ENCODE measurements around the gene SPTY2D1.

Gene SPTY2D1

DNA sequence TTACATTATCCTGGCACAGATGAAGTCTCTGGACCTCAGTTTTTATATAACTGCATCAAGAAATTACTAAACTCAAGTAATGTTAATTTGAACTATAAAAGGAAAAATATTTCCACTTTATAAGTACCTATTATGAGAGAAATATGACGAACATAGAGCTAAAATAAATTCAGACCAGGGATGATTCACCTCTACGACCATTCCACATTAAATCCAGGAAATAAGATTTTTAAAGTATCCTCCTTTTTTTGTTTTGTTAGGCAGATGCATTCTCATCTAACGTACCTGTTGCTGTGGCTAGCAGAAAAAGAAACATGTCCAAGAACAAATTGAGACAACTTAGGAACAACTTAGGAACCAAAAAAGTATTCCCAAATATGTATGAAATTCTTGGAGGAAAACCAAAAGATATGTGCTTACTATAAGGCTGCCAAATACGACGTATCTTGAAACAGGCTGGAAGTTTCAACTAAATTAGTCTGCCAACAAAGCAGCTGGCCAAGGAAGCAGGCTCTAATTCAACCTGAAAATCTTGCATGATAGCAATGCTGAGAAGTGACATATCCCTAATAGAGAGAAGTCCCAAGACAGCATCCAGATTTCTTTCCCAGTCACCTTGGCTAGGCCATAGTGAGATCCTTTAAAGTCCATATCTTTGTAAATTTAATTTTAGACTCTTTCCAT is 15.7 kb downstream of the SPTY2D1 start:
- Histone ChIP-seq H3K4me1 (ENCODE audit: control insufficient read depth, insufficient read depth, low read length) (no peaks in the 10 kb centered on the region), H3K4me3 (ENCODE audit: insufficient read depth, low read depth, low read length) (no peak overlapping the region), H3K27ac (ENCODE audit: insufficient read depth, low read depth, low read length, poor library complexity, severe bottlenecking) (no peak overlapping the region), H3K9me3 (ENCODE audit: control insufficient read depth, low read length) (no peaks in the 10 kb centered on the region), H3K27me3 (ENCODE audit: control insufficient read depth, insufficient read depth, low read length, poor library complexity, severe bottlenecking) (no peaks in the 10 kb centered on the region), H3K36me3 (ENCODE audit: control insufficient read depth, insufficient read depth, low read length) (peaks cover 12% of the 10 kb centered on the region)
- 96 to 97% methylated on average over 3 to 5 of the region's 5 CpGs for WGBS, 2 experiments

DNA sequence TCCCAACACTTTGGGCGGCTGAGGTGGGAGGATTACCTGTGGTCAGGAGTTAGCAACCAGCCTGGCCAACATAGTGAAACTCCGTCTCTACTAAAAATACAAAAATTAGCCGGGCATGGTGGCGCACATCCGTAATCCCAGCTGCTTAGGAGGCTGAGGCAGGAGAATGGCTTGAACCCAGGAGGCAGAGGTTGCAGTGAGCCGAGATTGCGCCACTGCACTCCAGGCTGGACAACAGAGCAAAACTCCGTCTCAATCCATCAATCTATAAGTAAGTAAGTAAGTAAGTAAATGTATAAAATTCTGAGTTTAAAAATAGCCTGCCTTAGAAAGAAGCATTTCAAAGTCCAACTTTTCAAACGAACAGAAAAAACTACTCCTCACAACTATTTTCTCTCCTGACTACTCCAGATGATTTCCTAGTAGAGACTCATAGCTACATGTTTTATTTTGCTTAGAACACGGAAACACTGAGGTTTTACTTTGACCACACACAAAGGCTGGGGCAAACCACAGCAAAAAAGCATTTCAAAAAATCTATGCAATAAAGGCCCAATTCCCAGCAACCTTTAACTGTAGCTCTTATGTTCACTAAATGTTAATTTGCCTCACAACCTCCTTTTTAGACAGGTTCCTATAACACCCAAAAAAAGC is 16.3 kb downstream of the SPTY2D1 start:
- Histone ChIP-seq H3K36me3 (ENCODE audit: control insufficient read depth, insufficient read depth, low read length) (peaks cover 12% of the 10 kb centered on the region), H3K27ac (ENCODE audit: insufficient read depth, low read depth, low read length, poor library complexity, severe bottlenecking) (no peak overlapping the region), H3K27me3 (ENCODE audit: control insufficient read depth, insufficient read depth, low read length, poor library complexity, severe bottlenecking) (no peaks in the 10 kb centered on the region), H3K4me1 (ENCODE audit: control insufficient read depth, insufficient read depth, low read length) (no peaks in the 10 kb centered on the region), H3K4me3 (ENCODE audit: insufficient read depth, low read depth, low read length) (no peak overlapping the region), H3K9me3 (ENCODE audit: control insufficient read depth, low read length) (no peaks in the 10 kb centered on the region)
- WGBS, 2 experiments, result 87 to 91% methylated on average over 8 to 10 of the region's 10 CpGs

DNA sequence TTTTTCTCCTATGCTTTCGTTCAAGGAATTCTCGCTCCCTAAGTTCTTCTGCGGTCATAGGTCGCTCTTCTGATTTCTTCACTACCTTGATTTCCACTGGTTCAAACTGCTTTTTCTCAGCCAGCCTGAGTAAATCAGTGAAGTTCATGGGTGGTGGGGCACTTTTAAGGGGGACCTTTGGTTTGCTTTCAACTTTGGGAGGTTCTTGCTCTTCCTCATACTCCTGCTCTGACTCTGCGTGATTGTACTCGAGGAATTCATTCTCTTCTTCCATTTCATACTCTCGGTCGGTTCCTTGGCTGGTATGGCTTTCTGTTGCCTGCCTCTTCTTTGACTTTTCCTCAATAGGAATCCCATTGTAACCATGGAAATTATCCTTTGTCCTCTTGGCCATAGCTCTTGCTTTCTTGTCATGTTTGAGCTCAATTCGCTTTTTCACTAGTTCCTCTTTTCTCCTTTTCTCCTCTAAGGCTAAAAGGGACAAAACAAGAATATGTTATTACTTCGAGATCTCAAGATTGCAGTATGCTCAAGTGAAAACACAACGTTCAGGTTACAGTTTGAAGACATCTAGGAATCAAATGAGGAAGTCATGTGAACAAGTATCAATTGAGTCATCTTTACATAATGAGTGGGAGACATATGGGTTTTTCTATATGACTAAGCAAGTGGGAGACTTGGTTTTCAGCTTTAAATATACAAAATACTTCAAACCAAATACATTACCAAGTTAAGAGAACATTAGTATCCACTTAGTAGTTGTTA is 18.3 kb downstream of the SPTY2D1 start:
- Histone ChIP-seq H3K4me3 (ENCODE audit: insufficient read depth, low read depth, low read length) (no peak overlapping the region), H3K4me1 (ENCODE audit: control insufficient read depth, insufficient read depth, low read length) (no peaks in the 10 kb centered on the region), H3K27me3 (ENCODE audit: control insufficient read depth, insufficient read depth, low read length, poor library complexity, severe bottlenecking) (no peaks in the 10 kb centered on the region), H3K36me3 (ENCODE audit: control insufficient read depth, insufficient read depth, low read length) (peaks cover 12% of the 10 kb centered on the region), H3K27ac (ENCODE audit: insufficient read depth, low read depth, low read length, poor library complexity, severe bottlenecking) (no peak overlapping the region), H3K9me3 (ENCODE audit: control insufficient read depth, low read length) (no peaks in the 10 kb centered on the region)
- WGBS, 2 experiments, result 92 to 96% methylated on average over 11 of the region's 11 CpGs

DNA sequence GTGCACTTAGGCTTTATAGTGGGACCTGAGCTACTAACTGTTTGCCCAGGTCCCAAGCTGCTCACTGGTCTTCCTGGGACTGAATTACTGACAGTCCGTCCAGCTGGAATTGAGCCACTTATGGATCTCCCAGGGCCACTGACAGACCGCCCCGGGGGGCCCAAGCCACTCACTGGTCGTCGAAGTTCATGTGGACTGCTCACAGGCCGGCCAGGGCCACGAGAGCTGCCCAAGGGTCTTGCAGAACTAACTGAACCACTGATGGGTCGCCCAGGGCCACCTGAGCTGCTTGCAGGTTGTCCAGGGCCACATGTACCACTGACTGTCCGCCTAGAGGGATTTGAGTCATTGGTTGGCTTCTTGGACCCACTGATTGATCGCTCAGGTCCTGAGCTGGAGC is 19.5 kb downstream of the SPTY2D1 start:
- no peaks in the 10 kb centered on the region for H3K4me1 ChIP-seq (ENCODE audit: control insufficient read depth, insufficient read depth, low read length)
- 88 to 91% methylated on average over 10 of the region's 10 CpGs for WGBS, 2 experiments
- no peak overlapping the region for H3K4me3 ChIP-seq (ENCODE audit: insufficient read depth, low read depth, low read length)
- H3K9me3 ChIP-seq (ENCODE audit: control insufficient read depth, low read length), result no peaks in the 10 kb centered on the region
- peaks cover 14% of the 10 kb centered on the region for H3K36me3 ChIP-seq (ENCODE audit: control insufficient read depth, insufficient read depth, low read length)
- H3K27ac ChIP-seq (ENCODE audit: insufficient read depth, low read depth, low read length, poor library complexity, severe bottlenecking), result no peak overlapping the region
- no peaks in the 10 kb centered on the region for H3K27me3 ChIP-seq (ENCODE audit: control insufficient read depth, insufficient read depth, low read length, poor library complexity, severe bottlenecking)

DNA sequence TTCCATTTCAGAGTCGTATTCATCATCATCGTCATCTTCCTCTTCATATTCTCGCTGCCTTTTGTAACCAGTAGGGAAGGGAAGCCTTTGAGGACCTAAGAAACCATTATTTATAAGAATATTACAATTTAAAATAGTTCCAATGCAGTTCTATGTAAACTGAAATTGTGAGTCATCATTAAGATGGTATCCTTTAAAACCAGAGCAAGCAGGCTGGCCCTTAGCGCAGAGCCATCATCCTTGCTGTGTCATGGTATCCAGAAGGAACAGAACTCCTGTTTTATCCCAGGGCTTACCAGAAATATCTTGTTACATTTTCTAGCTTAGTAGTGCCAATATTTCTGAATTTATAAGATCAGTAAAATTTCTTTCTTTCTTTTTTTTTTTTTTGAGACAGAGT is 21.7 kb downstream of the SPTY2D1 start:
- Histone ChIP-seq H3K36me3 (ENCODE audit: control insufficient read depth, insufficient read depth, low read length) (peaks cover 24% of the 10 kb centered on the region), H3K4me3 (ENCODE audit: insufficient read depth, low read depth, low read length) (no peak overlapping the region), H3K27me3 (ENCODE audit: control insufficient read depth, insufficient read depth, low read length, poor library complexity, severe bottlenecking) (no peaks in the 10 kb centered on the region), H3K9me3 (ENCODE audit: control insufficient read depth, low read length) (no peaks in the 10 kb centered on the region), H3K27ac (ENCODE audit: insufficient read depth, low read depth, low read length, poor library complexity, severe bottlenecking) (no peak overlapping the region), H3K4me1 (ENCODE audit: control insufficient read depth, insufficient read depth, low read length) (no peaks in the 10 kb centered on the region)
- 87 to 100% methylated on average over 1 to 4 of the region's 4 CpGs for WGBS, 2 experiments

DNA sequence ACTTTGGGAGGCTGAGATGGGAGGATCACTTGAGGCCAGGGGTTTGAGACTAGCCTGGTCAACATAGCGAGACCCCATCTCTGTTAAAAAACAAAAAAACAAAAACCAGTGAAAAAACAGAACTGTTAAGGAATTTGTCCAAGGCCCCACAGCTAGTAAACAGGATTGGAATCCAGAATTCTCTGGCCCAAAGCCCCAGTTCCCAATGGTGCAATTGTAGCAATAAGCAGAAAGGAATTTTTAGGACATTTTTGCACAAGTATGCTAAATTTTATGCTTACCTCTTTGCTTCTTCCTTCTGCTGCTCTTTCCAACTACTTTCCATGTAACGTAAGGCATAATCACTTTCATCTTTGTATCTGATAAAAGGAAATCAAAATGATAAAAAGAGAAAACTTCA is 22.9 kb downstream of the SPTY2D1 start:
- Histone ChIP-seq H3K4me3 (ENCODE audit: insufficient read depth, low read depth, low read length) (no peak overlapping the region), H3K4me1 (ENCODE audit: control insufficient read depth, insufficient read depth, low read length) (no peaks in the 10 kb centered on the region), H3K27me3 (ENCODE audit: control insufficient read depth, insufficient read depth, low read length, poor library complexity, severe bottlenecking) (no peaks in the 10 kb centered on the region), H3K36me3 (ENCODE audit: control insufficient read depth, insufficient read depth, low read length) (peaks cover 24% of the 10 kb centered on the region), H3K9me3 (ENCODE audit: control insufficient read depth, low read length) (no peaks in the 10 kb centered on the region), H3K27ac (ENCODE audit: insufficient read depth, low read depth, low read length, poor library complexity, severe bottlenecking) (no peak overlapping the region)
- WGBS, 2 experiments, result 85 to 95% methylated on average over 2 of the region's 2 CpGs

DNA sequence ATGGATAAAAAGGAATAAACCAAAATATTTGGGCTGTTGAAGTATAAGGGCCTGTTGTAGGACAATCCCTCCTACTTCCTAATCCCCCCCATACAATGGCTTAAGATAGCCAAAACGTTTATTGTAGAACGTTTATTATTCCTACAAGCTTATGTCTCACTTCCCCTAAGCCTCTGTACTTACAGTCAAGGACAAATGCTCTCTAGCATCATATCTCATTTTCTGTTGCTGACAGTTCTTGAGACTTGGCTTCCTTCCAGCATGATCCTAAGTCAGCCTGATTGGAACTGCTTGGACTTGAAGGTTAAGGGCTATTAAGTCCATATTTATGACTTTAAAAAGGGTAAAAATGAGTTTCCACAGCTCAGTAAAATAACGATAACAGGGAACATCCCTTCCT is 25.8 kb downstream of the SPTY2D1 start:
- Histone ChIP-seq H3K36me3 (ENCODE audit: control insufficient read depth, insufficient read depth, low read length) (peaks cover 12% of the 10 kb centered on the region), H3K27me3 (ENCODE audit: control insufficient read depth, insufficient read depth, low read length, poor library complexity, severe bottlenecking) (no peaks in the 10 kb centered on the region), H3K4me3 (ENCODE audit: insufficient read depth, low read depth, low read length) (no peak overlapping the region), H3K9me3 (ENCODE audit: control insufficient read depth, low read length) (no peaks in the 10 kb centered on the region), H3K4me1 (ENCODE audit: control insufficient read depth, insufficient read depth, low read length) (no peaks in the 10 kb centered on the region), H3K27ac (ENCODE audit: insufficient read depth, low read depth, low read length, poor library complexity, severe bottlenecking) (no peak overlapping the region)
- 96 to 97% methylated on average over 2 to 3 of the region's 3 CpGs for WGBS, 2 experiments

DNA sequence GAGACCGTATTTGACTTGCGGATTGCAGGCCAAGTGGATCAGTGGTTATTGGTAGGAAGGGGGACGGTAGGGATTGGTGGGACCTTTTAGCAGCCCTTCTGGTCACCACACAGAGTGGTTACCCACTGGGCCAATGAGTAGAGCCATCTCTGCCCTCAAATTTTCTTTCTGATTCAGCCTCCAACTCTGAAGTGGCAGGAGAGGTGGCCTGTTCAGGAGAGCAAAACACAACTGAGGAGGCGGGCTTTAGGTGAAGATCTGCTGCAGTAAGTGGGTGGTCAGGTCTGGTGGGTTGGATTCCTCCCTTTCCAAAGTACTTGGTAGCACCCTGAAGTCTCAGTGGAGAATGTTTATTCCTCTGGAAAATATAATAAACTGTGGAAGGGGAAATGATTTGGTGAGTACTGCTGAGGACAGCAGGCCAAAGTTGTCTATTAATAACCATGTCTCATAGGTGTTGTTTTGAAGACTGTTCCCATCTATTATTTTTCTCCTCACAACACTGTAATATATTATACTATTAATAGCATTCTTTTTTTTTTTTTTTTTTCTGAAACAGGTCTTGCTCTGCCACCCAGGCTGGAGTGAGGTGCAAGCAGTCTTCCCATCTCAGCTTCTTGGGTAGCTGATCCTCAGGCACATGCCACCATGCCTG is 33.1 kb downstream of the SPTY2D1 start:
- Histone ChIP-seq H3K36me3 (ENCODE audit: control insufficient read depth, insufficient read depth, low read length) (no peaks in the 10 kb centered on the region), H3K4me3 (ENCODE audit: insufficient read depth, low read depth, low read length) (no peak overlapping the region), H3K27me3 (ENCODE audit: control insufficient read depth, insufficient read depth, low read length, poor library complexity, severe bottlenecking) (no peaks in the 10 kb centered on the region), H3K4me1 (ENCODE audit: control insufficient read depth, insufficient read depth, low read length) (no peaks in the 10 kb centered on the region), H3K27ac (ENCODE audit: insufficient read depth, low read depth, low read length, poor library complexity, severe bottlenecking) (no peak overlapping the region), H3K9me3 (ENCODE audit: control insufficient read depth, low read length) (no peaks in the 10 kb centered on the region)
- WGBS, 2 experiments, result 95 to 98% methylated on average over 4 of the region's 4 CpGs

DNA sequence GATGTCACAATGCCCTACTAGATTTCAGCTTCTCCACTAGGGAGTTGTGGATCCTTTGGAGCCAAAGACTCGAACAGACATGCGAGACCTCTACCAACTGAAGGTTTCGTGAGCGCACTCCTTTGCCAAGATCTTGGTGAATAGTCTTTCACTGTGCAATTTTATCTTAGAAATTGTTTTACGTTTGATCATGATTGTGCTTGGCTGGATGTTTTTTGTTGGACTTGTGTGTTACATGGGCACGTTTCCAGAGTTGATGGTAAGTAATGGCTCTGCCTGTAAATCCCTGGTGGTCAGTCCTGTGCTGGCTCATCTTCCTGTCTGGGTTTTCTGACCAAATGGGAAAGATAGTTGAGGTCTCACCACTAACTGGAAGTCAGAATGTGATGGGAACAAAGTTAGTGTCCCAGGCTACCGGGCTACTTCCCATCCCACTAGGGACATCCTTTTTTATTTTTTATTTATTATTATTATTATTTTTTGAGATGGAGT is 34.4 kb downstream of the SPTY2D1 start, which contains the start of gene MISFA:
Gene MISFA, plus strand, starts transcription at position 51 of the 492 bp plus-strand sequence. Its CDS starts 140 bp downstream, at position 191.
- no peaks in the 10 kb centered on the region for H3K9me3 ChIP-seq (ENCODE audit: control insufficient read depth, low read length)
- no peaks in the 10 kb centered on the region for H3K4me1 ChIP-seq (ENCODE audit: control insufficient read depth, insufficient read depth, low read length)
- no peaks in the 10 kb centered on the region for H3K36me3 ChIP-seq (ENCODE audit: control insufficient read depth, insufficient read depth, low read length)
- H3K27ac ChIP-seq (ENCODE audit: insufficient read depth, low read depth, low read length, poor library complexity, severe bottlenecking), result no peak within 1 kb of the TSS
- no peaks in the 10 kb centered on the region for H3K27me3 ChIP-seq (ENCODE audit: control insufficient read depth, insufficient read depth, low read length, poor library complexity, severe bottlenecking)
- no peak within 1 kb of the TSS for H3K4me3 ChIP-seq (ENCODE audit: insufficient read depth, low read depth, low read length)
- 96 to 98% methylated on average over 6 of the region's 7 CpGs for WGBS, 2 experiments
